Measurements from ENCODE around the gene RCAN1. TPM values are rescaled to one million over a fixed set of nuclear protein-coding genes. Genes with fewer than 3 reads are reported as not detected.
A peak's percentile ranks its signal among the peaks of the same experiment; 100 is the strongest.
"Not testable (repeated sequence)": the region's sequence is repeated elsewhere in the genome, so short reads cannot be mapped to it uniquely, and the experiment has no call there.

RCAN1 gene
- total RNA-seq, 1 experiment from 2014 or later, result 23.7 TPM

DNA sequence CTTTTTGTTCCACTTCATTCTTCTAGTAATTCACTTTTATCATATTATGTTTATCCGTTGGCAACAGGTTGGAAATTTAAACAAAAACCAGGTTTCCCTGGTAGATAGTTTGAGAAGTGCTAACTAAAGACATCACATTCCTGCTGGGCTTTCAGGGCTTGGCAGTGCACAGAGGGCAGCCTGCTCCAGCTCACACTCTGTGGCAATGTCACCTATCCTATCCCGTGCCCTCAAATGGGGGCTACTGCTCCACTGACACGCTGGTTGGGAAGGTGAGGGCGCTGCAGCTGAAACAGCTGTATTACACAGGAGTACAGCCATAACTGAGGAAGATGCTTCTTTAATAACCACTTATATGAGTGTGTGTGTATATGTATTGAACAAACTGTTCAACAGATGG, 49.7 kb downstream of the RCAN1 start:
- no peak overlapping the region for H3K4me3 ChIP-seq
- H3K36me3 ChIP-seq, result no peaks in the 10 kb centered on the region
- H3K27me3 ChIP-seq, result no peaks in the 10 kb centered on the region
- H3K9me3 ChIP-seq, result no peaks in the 10 kb centered on the region
- no peak for DNase-seq

DNA sequence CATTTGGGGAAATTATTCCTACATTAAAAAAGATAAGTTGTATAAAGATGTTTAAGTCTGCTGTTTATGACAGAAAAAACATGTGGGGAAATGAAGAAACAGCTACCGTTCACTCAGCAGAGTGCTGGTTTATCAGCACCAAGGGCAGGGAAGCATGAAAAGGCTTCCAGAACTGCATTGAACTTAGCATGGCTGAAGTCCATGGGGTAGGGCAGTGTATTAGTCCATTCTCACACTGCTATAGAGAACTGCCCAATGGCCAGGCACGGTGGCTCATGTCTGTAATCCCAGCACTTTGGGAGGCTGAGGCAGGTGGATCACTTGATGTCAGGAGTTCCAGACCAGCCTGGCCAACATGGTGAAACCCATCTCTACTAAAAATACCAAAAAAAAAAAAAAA, 51.5 kb downstream of the RCAN1 start:
- not testable (repeated sequence) for H3K4me3 ChIP-seq, H3K36me3 ChIP-seq, H3K27me3 ChIP-seq, DNase-seq, H3K9me3 ChIP-seq

DNA sequence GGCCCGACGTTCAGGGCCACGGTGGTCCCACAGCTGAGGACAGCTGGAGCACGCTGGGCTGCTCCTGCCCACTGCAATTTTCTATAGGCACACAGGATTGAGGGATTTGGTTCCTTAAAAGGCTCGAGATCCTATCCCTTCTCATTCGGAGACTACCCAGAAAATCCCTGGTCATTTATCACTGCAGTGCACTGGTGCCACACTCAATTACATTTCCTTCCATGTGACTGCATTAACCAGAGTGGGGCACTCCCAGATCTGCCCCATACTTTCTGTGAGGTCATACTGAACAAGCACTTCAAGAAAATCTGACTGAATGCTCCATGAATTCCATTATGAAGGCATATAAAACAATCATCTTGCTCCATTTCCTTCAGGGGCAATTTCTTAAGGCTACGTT, 53.1 kb downstream of the RCAN1 start:
- no peaks in the 10 kb centered on the region for H3K9me3 ChIP-seq
- no peak overlapping the region for H3K4me3 ChIP-seq
- H3K36me3 ChIP-seq, result no peaks in the 10 kb centered on the region
- no peak for DNase-seq
- no peaks in the 10 kb centered on the region for H3K27me3 ChIP-seq

DNA sequence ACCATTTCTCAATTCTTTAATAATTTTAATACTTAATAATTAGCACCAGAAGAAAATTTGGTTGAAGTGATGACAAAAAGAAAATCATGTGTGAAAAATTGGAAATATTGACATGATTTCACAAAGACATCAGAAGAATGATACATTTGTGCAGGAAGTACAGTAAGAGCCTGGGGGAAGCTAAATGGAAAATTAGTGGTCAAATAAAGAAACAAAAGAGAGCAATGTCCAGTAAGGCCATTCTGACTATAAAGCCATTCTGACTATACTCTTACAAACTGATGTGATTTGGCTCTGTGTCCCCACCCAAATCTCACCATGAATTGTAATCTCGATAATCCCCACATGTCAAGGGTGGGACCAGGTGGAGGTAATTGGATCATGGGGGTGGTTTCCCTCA, 54.3 kb downstream of the RCAN1 start:
- no peaks in the 10 kb centered on the region for H3K27me3 ChIP-seq
- no peak overlapping the region for H3K4me3 ChIP-seq
- no peaks in the 10 kb centered on the region for H3K9me3 ChIP-seq
- H3K36me3 ChIP-seq, result no peaks in the 10 kb centered on the region
- no peak for DNase-seq

DNA sequence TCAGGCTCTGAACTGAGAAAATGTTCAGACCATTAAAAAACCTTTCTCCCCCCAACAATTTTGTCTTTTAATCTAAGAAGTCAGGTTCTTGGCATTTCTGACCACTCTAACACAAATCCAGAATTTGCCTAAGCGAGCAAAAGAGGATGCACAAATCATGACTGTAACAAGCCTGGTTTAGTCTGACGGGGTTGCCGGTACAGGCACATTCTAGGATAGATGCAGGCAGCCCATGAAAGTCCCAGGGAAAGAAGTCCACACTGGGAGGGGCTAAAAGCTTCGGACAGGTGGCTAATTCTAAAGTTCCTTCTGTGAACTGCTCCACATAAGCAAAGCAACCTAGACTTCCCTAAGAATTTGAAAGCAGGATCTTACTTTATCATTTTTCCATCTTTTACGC, 54.9 kb downstream of the RCAN1 start:
- Histone ChIP-seq H3K27me3 (no peaks in the 10 kb centered on the region), H3K36me3 (no peaks in the 10 kb centered on the region), H3K9me3 (no peaks in the 10 kb centered on the region), H3K4me3 (no peak overlapping the region)
- no peak for DNase-seq

DNA sequence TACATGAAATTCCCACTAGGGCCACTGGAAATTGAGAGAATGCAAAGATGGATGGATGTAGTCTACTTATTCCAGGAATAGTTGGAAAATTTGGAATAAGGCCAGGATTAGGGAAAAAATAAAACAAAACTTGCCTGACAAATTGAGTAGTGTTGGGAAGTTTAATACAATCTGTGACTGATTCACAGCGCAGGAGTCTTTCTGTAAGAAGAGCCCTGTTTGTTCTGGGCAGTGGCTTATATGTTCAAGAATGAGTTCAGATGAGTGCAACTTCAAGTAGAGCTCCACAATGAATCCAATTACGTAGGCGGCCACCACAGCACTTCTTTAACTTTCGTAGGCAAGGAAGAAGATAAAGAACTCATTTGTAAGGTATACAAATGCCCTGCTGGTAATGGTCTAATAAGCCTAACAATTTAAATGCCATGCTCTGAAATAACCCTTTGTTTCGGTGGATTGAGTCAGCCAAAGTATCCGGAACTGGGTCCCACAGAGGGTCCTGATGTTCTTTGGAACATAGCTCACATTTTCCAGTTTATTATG, 55.8 kb downstream of the RCAN1 start:
- no peaks in the 10 kb centered on the region for H3K27me3 ChIP-seq
- DNase-seq, result no peak
- no peak overlapping the region for H3K4me3 ChIP-seq
- H3K9me3 ChIP-seq, result peaks cover 4% of the 10 kb centered on the region; the same call in 1 of the 2 replicates
- H3K36me3 ChIP-seq, result no peaks in the 10 kb centered on the region

DNA sequence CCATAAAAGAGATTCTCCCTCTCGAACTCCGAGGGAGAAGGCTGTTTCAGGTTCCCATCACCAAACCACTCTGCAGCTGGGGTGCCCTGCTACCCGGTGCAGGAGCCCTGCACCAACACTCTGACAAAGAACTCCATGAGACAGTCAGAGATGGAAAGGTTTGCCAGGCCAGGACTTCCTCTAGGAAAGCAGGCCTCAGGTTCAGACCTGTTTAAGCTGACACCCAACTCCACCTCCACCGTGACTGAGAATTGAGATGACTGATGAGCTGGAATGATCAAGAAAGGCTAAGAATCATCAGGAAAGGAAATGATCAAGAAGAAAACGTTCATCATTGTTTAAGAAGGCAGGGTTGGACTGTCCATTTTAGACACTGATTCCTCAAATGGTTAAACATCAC, 56.7 kb downstream of the RCAN1 start:
- Histone ChIP-seq H3K4me3 (no peak overlapping the region), H3K36me3 (no peaks in the 10 kb centered on the region), H3K27me3 (no peaks in the 10 kb centered on the region), H3K9me3 (peaks cover 4% of the 10 kb centered on the region; the same call in 1 of the 2 replicates)
- no peak for DNase-seq

DNA sequence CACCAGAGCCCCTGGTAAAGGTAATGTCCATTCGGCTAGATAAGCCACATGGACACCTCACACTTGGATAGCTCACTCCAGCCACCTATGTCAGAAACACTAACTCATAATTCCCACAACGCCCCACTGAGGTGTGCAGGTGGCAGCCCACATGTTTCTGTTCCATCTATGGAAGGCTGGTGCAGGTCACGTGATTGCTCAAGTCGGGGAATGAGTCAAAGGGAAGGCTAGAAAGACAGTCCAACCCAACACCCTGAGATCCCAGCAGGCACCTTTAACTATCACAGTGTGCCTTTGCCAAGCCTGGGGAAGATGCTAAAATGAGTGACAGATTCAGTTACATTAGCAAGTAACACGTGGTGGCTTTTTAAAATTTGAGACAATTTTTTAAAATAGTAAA, 57.7 kb downstream of the RCAN1 start:
- no peaks in the 10 kb centered on the region for H3K27me3 ChIP-seq
- no peaks in the 10 kb centered on the region for H3K36me3 ChIP-seq
- H3K9me3 ChIP-seq, result peaks cover 4% of the 10 kb centered on the region; the same call in 1 of the 2 replicates
- DNase-seq, result no peak
- no peak overlapping the region for H3K4me3 ChIP-seq

DNA sequence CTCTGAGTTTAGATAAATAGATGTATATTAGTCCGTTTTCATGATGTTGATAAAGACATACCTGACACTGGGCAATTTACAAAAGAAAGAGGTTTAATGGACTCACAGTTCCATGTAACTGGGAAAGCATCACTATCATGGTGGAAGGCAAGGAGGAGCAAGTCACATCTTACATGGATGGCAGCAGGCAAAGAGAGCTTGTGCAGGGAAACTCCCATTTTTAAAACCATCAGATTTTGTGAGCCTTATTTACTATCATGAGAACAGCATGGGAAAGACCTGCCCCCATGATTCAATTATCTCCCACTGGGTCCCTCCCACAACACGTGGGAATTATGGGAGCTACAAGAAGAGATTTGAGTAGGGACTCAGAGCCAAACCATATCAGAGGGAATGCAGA, 60.2 kb downstream of the RCAN1 start:
- not testable (repeated sequence) for H3K27me3 ChIP-seq, H3K36me3 ChIP-seq, DNase-seq, H3K9me3 ChIP-seq, H3K4me3 ChIP-seq

DNA sequence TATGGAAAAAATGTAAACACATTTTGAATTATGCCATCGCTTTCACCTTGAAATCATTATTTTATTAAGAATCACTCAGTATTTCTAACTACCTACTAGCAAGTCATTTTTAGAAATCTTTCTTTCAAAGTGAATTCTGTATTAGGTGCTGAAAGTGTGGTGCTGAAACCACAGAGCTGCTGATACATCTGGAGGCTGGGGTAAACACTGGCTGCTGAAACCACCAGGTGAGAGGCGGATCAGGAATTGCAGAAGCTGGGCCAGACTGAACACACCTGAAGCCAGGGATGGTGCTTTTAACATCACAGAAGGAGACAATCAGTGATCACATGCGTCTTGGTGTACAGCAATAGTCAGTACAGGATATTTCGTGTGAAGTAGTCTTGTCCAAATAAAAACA, 60.7 kb downstream of the RCAN1 start:
- DNase-seq, result no peak
- no peak overlapping the region for H3K4me3 ChIP-seq
- no peaks in the 10 kb centered on the region for H3K36me3 ChIP-seq
- H3K27me3 ChIP-seq, result no peaks in the 10 kb centered on the region
- peaks cover 4% of the 10 kb centered on the region; the same call in 1 of the 2 replicates for H3K9me3 ChIP-seq

DNA sequence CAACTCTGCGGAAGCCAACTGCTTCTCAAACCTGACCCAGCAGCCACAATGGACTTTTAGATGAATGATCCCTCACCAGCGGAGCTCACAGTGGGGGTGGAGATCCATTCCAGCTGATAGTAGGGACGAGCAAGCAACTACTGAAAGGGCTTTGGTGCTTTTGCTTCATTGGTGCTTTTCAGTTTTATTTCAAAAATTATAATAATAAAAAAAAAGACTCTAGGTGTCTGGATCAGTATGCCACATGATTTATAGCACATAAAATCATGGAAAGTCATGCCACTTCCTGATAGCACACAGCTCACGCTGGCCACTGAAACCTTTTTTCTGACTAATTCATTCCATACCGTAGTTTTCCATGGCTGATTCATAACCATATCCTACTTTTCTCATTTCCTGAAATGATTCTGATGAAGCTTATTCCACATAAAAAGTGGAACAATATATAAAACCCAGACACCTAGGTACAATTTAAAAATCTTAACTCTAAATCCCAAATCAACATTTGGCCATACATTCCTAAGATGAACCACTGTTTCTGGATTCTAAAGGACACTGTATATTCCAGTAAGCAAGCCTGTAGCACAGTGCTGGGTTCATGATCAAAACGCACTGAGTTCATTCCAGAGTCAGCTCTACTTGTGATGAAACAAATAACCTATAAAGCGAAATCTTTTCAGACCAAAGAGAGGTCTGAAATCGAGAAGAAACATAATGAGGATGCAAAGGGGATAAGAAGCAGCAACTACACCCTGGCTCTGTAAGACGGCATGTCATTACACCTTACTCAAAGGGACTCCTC, 61.6 kb downstream of the RCAN1 start:
- H3K4me3 ChIP-seq, result no peak overlapping the region
- DNase-seq, result peak; percentile 30
- H3K27me3 ChIP-seq, result no peaks in the 10 kb centered on the region
- H3K36me3 ChIP-seq, result no peaks in the 10 kb centered on the region
- H3K9me3 ChIP-seq, result peaks cover 4% of the 10 kb centered on the region; the same call in 1 of the 2 replicates

DNA sequence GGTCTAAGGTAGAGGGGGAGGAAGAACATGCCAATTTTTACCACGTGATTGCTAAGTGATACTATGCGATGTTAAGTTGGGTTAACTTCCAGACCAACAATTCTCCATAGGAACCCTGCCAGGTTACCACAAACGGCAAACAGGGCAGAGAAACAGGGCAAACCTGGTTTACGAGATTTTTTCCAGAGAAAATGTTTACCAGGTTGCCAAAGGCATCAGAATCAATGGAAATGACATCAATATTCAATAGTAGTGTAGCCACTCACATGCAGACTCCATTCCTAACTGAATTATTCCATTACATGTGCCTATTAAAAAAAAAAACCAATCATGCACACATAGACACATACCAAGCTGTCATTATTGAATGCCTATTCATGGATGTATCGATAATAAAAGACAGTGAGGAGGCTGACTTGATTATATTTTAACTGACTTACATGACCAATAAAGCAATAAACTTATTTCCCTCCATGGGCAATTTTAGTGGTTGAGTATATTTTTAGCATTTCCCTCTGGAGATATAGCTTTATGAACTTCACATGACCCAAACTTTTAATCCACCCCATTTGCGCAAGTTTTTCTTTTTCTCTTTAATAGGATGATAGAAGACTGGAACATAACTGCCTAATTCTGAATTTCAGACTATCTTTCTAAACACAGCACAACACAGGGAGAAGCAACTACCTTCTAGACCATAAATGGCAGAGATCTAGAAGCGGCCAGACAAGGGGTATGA, 62.4 kb downstream of the RCAN1 start:
- peaks cover 4% of the 10 kb centered on the region; the same call in 1 of the 2 replicates for H3K9me3 ChIP-seq
- H3K4me3 ChIP-seq, result no peak overlapping the region
- H3K36me3 ChIP-seq, result no peaks in the 10 kb centered on the region
- DNase-seq, result no peak
- H3K27me3 ChIP-seq, result no peaks in the 10 kb centered on the region

DNA sequence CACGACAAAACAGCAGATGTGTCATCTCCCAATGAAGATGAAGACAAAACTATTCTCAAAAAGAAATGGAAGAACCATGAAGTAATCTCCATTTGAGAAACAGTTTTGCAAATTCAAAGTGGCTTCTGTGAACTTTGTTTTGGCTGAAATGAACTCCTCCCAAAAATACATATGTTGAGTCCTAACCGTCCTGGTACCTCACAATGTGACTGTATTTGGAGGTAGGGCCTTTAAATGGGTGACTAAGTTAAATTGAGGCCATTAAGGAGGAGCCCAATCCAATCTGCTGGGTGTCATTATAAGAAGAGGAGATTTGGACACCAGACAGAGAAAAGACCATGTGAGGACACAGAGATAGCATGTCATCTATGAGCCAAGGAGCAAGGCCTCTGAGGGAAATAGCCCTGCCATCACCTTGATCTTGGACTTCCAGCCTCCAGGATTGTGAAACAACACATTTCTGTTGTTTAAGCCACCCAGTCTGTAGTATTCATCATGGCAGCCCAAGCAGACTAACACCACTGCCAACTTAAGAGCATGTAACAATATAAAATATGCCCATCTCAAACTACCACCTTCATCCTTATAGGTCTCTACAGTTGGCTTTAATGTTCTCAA, 64.6 kb downstream of the RCAN1 start:
- DNase-seq, result no peak
- Histone ChIP-seq H3K36me3 (no peaks in the 10 kb centered on the region), H3K9me3 (peaks cover 4% of the 10 kb centered on the region; the same call in 1 of the 2 replicates), H3K4me3 (no peak overlapping the region), H3K27me3 (no peaks in the 10 kb centered on the region)

DNA sequence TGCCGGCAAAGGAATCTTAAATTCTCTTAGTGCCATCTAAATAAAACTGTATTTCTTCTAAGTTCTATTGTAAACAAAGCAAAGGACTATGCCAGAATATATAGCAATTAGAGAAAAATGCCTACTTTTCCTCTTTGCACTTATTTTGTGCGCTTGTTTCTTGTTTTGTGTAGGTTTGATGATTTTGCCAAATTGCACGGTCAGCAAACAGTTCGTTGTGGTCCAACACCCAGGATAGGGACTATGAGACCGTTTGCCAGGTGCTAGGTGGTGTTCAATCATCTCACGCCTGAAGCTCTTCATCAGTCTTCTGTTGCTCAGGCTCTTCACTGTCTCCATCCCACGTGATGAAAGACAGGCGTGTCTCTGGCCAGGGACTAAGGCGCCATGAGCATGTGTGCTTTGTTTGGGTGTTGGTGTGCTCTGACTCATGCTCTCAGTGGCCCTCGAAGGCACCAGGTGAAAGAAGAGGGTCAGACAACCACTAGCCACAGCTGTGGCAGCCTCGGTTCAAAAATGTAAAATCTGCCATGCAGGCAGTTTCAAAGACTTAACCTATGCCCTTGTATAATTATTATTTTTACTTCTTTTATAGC, 66.0 kb downstream of the RCAN1 start:
- Histone ChIP-seq H3K4me3 (no peak overlapping the region), H3K36me3 (no peaks in the 10 kb centered on the region), H3K9me3 (no peaks in the 10 kb centered on the region), H3K27me3 (no peaks in the 10 kb centered on the region)
- DNase-seq, result no peak

DNA sequence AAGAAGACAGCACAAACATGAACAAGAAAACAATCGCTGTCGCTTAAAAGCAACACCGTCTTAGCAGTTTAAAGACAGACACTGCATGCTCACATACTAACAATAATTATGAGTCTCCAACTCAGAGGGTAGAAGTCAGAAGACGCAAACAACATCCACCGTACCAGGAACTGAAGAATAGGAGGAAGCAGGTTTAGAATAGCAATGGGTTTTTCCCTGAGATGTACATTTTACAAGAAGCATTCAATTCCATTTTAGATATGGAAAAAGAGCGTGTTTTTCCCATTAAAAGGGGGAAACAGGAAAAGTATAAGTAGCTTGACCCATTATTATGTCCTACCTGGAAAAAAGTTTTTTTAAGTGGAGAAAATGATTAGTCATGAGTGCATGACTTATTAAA, 68.4 kb downstream of the RCAN1 start:
- Histone ChIP-seq H3K9me3 (no peaks in the 10 kb centered on the region), H3K27me3 (no peaks in the 10 kb centered on the region), H3K4me3 (no peak overlapping the region), H3K36me3 (no peaks in the 10 kb centered on the region)
- DNase-seq, result no peak

DNA sequence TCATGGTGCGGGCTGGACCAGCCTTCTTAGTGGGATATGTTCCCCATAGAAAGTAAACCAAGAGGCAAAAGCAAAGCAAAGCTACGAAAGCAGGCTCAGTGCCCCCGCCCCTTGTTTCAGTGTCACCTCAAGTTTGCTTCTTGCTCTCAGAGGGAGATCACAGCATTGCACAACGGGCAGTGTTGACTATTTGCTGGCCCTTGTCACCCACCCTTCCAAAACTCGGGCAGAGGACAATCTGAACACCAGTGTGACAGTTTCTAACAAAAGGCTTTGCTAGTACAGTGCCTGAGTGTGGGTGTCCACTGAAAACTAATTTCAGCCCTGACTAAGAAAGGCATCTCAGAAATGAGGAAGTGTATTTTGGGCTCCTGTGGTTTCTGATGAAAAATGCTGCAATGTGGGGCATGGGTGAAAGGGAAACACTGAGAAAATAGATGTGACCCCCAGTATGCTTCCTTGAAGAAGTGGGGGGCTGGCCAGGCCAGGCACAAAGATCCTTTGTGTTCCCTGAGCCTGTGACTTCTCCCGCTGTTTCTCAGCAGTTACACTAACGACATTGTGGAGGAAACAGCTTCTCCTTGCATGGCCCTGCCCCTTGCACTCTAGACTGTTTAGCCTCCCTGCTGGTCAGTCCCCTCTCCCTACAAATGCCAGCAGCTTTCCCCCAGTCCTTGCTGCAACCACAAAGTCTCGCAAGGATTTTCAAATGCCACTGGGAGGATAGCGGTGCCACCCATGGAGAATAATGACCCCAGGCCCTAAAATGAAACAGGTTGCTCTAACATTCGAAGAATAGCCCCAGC, 69.6 kb downstream of the RCAN1 start:
- Histone ChIP-seq H3K27me3 (no peaks in the 10 kb centered on the region), H3K4me3 (no peak overlapping the region), H3K9me3 (no peaks in the 10 kb centered on the region), H3K36me3 (no peaks in the 10 kb centered on the region)
- peak; percentile 20 for DNase-seq
